Keratinocyte (primary cell): ENCODE data around the gene KDM2A.

Source experiments
- EZH2 ChIP-seq: IDR thresholded peaks from one replicate; pipeline ENCODE4 v1.6.1; 2012; ENCODE audit warnings: inconsistent platforms, mild to moderate bottlenecking, low read length, moderate library complexity
- TF ChIP-seq, protein P1 (sequence below), 3 experiments: IDR thresholded peaks in 1 of 3; conservative IDR thresholded peaks in 1 of 3; optimal IDR thresholded peaks in 1 of 3; 2 replicates in 2 of 3; 3 replicates in 1 of 3; pipeline versions ENCODE3 to v1.5.1; 2011; ENCODE audit warnings: low read length in 3 of 3, mild to moderate bottlenecking in 3 of 3, moderate library complexity in 2 of 3, control low read depth in 1 of 3, inconsistent platforms in 1 of 3; ENCODE audit not compliant: insufficient read depth in 2 of 3; ENCODE audit errors: extremely low read depth in 1 of 3

DNA sequence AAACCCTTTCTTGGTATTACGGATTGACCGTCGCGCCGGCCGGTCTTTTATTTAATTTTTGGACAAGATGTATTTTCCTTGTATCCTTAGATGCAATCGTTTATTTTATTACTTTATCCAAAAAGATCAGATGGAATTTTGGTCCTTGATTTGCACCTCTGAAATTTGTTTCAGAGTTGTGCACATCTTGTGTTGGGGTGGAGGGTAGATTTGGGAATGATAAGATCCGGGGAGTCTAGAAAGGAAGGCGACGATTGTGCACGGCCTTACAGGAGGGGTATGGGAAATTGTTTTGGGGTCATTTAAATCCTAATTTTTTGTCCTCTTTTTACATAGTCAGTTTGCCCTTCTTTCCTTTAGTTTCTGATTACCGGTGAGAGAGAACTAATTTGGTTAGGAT lies 1.4 kb downstream of the KDM2A start:
- TF ChIP-seq, protein P1, sequence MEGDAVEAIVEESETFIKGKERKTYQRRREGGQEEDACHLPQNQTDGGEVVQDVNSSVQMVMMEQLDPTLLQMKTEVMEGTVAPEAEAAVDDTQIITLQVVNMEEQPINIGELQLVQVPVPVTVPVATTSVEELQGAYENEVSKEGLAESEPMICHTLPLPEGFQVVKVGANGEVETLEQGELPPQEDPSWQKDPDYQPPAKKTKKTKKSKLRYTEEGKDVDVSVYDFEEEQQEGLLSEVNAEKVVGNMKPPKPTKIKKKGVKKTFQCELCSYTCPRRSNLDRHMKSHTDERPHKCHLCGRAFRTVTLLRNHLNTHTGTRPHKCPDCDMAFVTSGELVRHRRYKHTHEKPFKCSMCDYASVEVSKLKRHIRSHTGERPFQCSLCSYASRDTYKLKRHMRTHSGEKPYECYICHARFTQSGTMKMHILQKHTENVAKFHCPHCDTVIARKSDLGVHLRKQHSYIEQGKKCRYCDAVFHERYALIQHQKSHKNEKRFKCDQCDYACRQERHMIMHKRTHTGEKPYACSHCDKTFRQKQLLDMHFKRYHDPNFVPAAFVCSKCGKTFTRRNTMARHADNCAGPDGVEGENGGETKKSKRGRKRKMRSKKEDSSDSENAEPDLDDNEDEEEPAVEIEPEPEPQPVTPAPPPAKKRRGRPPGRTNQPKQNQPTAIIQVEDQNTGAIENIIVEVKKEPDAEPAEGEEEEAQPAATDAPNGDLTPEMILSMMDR (optimal IDR thresholded peaks at IDR 0.05 in 1 of 3, IDR thresholded peaks at IDR 0.05 in 1 of 3, conservative IDR thresholded peaks at IDR 0.05 in 1 of 3; ENCODE audit: extremely low read depth in 1 of 3, insufficient read depth in 2 of 3, low read length in 3 of 3) = no peak
- no peak for TF ChIP-seq EZH2
